ENCODE measurements around the gene ZNF12. TPM values are rescaled to one million over a fixed set of nuclear protein-coding genes. Genes with fewer than 3 reads are reported as not detected.
"Not testable (repeated sequence)": the region's sequence is repeated elsewhere in the genome, so short reads cannot be mapped to it uniquely, and the experiment has no call there.

Gene ZNF12
- polyA plus RNA-seq (2013, experiment 1 of 2; ENCODE audit: insufficient read length): 13.7 TPM
- polyA plus RNA-seq (2013, experiment 2 of 2; ENCODE audit: insufficient read length): 12.7 TPM

- peak; percentile 94 for DNase-seq
Measured at GRCh38 chr7:6706666-6707407, at the start of gene ZNF12. TSS of gene ZNF12 (minus strand) at chr7:6706947. CDS start at chr7:6705173, 1,774 bp downstream.

GRCh38 chr7:6753964-6754363, 47.2 kb upstream of the ZNF12 start, which contains the start of gene RSPH10B2:
TSS of gene RSPH10B2 (plus strand) at chr7:6754103. CDS start at chr7:6757678, 3,575 bp downstream.
- not testable (repeated sequence) for DNase-seq

GRCh38 chr7:6750173-6750572, 43.4 kb upstream of the ZNF12 start:
- DNase-seq: not testable (repeated sequence)

- DNase-seq: not testable (repeated sequence)
Measured at GRCh38 chr7:6749335-6749734, 42.6 kb upstream of the ZNF12 start.

- not testable (repeated sequence) for DNase-seq
Measured at GRCh38 chr7:6744410-6745100, 37.8 kb upstream of the ZNF12 start.

GRCh38 chr7:6738415-6738814, 31.7 kb upstream of the ZNF12 start:
- not testable (repeated sequence) for DNase-seq

- DNase-seq: no peak
Measured at GRCh38 chr7:6730343-6730633, 23.5 kb upstream of the ZNF12 start.

GRCh38 chr7:6729492-6730342, 23.0 kb upstream of the ZNF12 start:
- peak; percentile 91 for DNase-seq

GRCh38 chr7:6728893-6729491, 22.2 kb upstream of the ZNF12 start:
- not testable (repeated sequence) for DNase-seq

- no peak for DNase-seq
Measured at GRCh38 chr7:6727663-6728062, 20.9 kb upstream of the ZNF12 start.

- not testable (repeated sequence) for DNase-seq
Measured at GRCh38 chr7:6726341-6726740, 19.6 kb upstream of the ZNF12 start.

- no peak for DNase-seq
Measured at GRCh38 chr7:6725003-6725402, 18.3 kb upstream of the ZNF12 start.

- DNase-seq: not testable (repeated sequence)
Measured at GRCh38 chr7:6724351-6724750, 17.6 kb upstream of the ZNF12 start.

- no peak for DNase-seq
Measured at GRCh38 chr7:6718124-6718523, 11.4 kb upstream of the ZNF12 start.

GRCh38 chr7:6715898-6716297, 9.2 kb upstream of the ZNF12 start:
- DNase-seq: not testable (repeated sequence)

GRCh38 chr7:6714360-6714759, 7.6 kb upstream of the ZNF12 start:
- no peak for DNase-seq

GRCh38 chr7:6709808-6710207, 3.1 kb upstream of the ZNF12 start:
- no peak for DNase-seq

- no peak for DNase-seq
Measured at GRCh38 chr7:6708304-6708703, 1.6 kb upstream of the ZNF12 start.

- DNase-seq: no peak
Measured at GRCh38 chr7:6705959-6706665, 635 bp downstream of the ZNF12 start.

GRCh38 chr7:6701860-6702259, 4.9 kb downstream of the ZNF12 start:
- DNase-seq: no peak

- no peak for DNase-seq
Measured at GRCh38 chr7:6700793-6701192, 6.0 kb downstream of the ZNF12 start.

- DNase-seq: peak; percentile 8
Measured at GRCh38 chr7:6691609-6692106, 15.1 kb downstream of the ZNF12 start.

Data from fibroblast of skin of abdomen (primary cell).